T-helper 1 cell (primary cell): ENCODE data around the gene PCCA.
"Not testable (repeated sequence)": the region's sequence is repeated elsewhere in the genome, so short reads cannot be mapped to it uniquely, and the experiment has no call there.

Experiments
- DNase-seq, 5 donors: peaks; one replicate each; pipeline ENCODE4 v3.0.0-alpha.2; 2012 to 2020

PCCA gene

DNA sequence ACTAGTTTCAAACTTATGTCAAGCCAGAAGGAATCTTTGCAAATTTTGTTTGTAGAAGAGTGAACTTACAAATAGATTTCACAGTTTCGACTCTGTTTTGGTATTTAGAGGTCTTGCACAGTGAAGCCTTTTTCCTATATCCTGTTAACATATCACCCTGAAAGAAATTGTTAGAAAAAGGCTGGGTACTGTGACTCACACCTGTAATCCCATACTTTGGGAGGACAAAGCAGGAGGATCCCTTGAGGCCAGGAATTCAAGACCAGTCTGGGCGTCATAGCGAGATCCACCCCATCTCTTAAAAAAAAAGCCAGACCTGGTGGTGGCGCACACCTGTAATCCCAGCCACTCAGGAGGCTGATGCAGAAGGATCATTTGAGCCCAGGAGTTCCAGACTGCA, 275.7 kb downstream of the PCCA start:
- DNase-seq, result no peak

DNA sequence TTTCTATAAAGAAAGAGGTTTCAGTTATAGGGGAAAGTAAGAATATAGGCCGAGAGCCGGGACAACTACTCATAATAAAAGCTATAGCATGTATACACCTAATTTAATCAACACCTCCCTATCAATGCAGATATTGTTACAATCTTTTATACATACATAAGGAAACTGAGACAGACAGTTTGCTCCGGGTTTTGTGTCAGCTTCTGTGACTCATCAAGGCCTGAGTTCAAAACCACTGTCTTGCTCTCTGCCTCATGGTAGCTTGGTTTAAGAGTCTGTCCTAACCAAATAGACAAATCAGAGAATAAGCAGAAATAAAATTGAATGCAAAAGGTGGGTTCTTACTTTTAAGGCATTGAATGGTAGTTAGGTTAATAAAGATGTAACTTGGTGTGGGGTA, 276.8 kb downstream of the PCCA start:
- DNase-seq, result peak in 1 of 5 donors; percentile 29

DNA sequence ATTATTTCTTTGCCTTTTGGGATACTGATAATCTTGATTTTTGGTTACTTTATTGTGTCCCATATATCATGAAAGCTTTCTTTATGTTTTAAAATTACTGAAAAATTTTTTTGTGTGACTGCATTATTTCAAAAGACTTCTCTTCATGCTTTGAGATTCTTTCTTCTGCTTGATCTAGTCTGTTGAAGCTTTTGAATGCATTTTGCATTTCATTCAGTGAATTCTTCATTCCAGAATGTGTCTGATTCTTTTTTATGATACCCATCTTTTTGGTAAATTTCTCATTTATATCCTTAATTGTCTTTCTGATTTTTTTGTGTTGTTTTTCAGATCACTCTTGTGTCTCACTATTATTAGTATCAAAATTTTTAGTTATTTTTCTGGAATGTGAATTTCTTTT, 289.6 kb downstream of the PCCA start:
- no peak for DNase-seq

DNA sequence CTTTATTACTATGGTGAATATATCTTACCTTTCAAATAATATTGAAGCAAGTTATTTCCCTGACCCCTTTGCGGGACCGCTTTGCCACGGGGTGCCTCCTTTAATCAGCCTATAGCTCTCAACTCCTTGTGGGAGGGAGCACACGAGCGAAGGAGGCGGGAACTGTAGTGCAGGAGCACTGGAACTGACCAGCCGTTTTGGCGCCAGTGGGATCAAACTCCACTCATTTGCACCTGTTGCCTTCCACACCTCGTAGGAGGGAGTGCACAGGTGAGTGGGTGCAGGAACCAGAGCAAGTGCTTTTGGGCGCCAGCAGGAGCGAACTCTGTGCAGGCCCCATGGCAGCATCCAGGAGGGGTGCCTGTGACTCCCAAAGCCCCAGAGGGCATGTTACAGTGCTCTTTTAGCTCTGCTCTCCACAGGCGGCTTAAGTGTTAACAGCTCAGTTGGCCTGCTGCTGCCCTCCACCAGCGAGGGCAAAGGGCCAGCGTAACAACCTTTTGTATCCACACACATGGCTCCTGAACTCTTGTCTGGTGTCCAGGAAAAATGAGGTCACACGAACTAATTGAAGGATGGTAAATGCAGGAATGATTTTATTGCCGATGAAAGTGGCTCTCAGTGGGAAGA, 292.8 kb downstream of the PCCA start:
- DNase-seq, result no peak

- DNase-seq, result no peak
Measured at GRCh38 chr13:100382785-100383184, 293.9 kb downstream of the PCCA start.

DNA sequence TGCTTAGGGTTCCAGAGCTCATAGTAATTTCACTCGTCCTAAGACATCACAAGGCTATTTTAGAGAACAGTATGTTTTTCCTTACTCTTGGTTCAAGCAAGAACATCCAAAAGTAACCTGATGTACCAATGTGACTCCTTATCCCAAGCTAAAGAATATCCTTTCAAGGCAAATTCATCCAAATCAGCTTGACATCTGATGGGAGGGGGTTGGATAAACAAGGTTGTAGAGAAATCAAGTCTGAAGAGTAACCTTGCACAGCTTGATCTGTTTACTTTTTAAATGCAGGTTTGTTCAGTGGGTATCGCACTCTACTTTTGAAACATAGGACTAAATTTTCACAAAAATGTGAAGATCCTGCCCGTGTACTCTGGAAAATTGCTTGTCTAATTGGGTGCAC, 298.5 kb downstream of the PCCA start:
- no peak for DNase-seq

DNA sequence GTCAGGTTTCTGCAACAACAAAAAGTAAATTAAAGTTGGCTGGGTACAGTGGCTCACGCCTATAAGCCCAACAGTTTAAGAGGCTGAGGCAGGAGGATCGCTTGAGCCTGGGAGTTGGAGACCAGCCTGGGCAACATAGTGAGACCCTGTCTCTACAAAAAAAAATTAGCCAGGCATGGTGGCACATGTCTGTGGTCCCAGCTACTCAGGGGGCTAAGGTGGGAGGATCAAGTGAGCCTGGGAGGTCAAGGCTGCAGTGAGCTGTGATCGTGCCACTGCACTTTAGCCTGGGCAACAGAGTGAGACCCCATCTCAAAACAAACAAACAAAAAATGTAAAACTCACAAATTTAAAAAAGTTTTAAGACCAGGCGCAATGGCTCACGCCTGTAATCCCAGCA, 299.3 kb downstream of the PCCA start:
- not testable (repeated sequence) for DNase-seq

DNA sequence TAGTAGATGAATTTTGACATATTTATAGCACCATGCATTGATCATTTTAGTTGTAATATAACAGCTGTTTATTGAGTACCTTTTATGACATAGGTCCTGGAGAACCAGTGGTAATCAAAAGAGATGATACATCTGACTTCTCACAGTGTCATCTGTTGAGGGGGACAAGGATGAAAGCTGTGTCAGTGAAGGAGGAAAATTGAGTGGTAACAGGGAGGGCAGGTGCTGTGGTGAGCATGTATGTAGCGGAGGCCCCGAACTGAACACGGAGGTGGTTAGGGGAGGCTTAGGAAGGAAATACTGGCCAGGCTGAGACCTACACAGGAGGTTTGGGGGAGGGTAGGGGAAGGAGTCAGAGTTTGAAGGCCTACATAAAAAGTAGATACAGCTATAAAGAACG, 300.0 kb downstream of the PCCA start:
- no peak for DNase-seq

DNA sequence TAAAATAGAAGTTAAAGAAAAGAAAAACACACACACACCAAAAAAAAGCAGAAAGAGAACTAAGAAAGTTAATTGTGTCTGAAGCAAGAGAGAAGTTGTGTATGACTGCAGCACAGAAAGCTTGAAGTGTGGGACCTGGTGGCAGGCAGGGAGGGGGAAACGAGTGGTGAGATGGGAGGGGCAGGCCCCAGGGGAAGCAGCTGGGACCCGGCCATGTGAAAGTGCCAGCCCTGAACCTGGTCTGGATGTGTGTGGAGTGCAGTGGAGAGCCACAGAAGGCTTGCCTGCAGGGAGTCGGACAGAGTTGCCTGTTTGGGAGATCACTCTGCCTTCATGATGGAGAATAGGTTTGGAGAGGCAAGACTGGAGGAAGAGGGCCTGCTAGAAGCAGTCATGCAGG, 300.7 kb downstream of the PCCA start:
- no peak for DNase-seq

DNA sequence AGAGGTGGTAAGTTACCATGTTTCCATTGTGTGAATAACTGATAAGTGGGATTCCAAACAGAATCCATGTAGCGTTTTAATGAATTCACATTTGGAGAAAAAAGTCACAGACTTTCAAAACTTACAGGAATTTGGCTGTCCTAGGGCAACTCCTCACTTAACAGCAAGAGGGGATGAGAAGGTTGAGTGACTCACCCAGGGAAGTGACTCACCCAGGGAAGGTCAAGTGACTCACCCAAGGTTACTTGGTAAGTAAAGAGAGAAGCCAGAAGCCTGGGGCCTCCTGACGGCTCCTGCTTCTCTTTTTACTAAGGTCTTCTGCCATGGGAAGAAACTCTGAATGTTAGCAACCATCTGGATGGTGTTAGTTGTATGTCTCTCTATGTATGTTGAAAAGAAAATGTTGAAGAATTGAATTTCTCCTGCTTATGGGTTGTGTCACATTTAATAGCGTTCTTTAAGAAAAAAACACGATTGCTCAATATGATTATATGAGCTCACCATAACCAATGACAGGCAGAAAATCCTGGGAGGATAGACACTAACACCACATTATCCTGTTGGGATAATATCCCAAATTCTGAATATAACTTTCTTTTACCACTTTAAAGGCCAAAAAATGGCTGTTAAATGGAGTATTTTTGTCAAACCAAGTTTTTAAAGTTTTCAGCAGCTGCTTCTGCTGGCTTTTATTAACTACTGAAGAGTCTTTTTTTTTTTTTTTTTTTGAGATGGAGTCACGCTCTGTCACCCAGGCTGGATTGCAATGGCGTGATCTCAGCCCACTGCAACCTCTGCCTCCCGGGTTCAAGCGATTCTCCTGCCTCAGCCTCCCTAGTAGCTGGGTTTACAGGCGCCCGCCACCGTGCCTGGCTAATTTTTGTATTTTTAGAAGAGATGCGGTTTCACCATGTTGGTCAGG, 304.1 kb downstream of the PCCA start:
- DNase-seq, result peak in 1 of 5 donors; percentile 85

DNA sequence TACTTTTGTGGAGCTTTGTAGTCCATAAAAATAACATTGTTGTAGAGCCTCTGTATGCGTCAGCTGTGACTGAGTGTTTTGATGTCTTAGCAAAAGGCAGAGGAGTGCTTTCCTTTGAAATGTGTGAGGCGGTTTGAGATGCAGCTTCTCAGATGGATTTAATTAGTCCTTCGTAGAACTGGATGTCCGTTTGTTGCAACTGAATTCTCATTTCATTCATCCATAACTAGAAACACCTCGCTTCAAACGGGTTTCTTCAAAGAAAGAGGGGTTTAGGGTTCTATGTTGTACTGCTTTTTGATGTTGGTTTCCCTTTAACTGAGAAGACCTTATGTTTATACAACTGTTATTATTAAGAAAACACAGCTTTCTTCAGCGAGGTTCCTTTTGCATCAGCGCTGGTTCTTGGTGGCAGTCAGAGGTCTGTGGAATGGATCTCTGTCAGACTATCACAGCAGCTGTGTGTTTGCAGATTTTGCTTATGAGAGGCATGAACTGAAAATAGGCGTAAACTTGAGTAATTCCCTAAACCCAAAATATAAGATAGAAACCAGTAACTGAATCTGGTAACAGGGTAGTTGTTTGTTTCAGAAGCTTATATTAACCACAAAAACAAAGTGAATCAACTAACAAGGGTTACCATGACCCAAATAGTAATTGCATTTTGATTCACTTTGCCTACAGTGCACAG, 305.3 kb downstream of the PCCA start:
- DNase-seq, result peak in 1 of 5 donors; percentile 90

- no peak for DNase-seq
Measured at GRCh38 chr13:100395698-100396373, 306.9 kb downstream of the PCCA start.

DNA sequence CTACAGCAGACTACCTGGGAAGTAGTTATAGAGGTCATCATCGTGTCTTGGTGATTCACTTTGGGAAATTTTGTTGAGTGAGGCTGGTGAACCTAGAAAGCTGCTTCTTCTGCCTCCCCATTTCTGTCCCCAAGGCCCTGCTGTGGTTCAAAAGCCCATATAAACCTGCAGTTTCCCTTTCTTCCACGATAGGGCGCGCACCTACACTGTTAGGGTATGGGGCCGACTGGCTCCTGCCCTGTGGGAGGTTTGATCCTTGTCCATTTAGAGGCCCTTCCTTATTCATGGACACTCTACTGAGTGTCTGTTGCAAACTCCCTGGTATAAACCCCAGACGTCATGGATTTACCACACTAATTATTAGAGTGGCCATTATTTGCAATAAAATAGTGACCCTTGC, 307.9 kb downstream of the PCCA start:
- no peak for DNase-seq

GRCh38 chr13:100397627-100398026, 308.7 kb downstream of the PCCA start:
- no peak for DNase-seq

DNA sequence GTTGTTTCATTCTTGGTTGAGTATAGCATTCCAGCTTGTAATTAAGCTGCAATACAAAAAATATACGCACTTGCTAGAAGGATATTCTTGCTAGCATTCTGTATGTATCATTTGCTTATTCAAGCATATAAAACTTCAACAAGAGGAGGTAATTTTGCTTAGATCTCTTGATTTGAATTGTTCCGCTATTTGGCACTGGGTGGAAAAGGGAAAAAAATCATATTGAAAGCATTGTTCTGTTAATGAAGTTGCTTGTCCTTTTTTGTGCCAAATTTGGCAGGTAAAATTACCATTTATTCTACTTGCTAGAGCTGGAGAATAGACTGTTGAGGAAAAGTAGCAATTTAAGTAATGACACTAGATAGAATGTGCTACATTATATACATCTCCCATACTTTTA, 309.5 kb downstream of the PCCA start:
- no peak for DNase-seq

DNA sequence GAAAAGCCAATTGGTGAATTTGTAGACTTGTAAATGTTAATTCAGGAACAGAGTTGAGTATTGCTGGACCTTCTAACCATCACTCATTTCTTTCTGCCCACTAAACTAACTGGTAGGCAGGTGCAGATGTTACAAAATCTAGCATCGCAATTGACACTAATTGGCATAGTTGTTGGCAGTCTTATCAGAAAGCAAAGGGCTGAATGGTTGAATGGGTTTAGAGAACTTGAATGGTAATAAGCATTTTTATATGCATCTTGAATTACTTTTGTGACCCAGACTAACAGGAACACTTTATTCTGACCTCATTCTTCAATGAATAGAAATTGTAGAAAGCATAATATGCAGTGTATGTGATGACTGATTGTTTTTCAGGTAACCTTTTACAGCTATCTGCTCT, 310.6 kb downstream of the PCCA start:
- no peak for DNase-seq

DNA sequence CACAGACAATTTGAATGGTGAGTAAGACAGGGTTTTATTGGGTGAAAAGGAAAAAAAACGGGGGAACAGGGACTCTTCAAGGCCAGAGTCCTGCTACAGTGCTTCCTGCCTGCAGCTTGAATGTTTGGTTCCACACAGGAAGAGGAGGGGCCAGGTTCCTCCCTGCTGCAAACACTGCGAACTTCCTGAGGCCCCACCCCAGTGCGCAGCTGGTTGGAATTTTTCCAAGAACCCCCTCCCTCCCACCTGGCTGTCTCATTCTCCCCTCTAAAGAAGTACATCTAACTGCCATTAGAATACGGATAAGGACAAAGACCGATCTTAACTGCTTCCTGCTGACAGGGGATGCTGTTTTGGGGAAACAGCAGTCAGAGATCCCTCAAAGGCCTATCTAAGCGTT, 314.8 kb downstream of the PCCA start:
- DNase-seq, result no peak

DNA sequence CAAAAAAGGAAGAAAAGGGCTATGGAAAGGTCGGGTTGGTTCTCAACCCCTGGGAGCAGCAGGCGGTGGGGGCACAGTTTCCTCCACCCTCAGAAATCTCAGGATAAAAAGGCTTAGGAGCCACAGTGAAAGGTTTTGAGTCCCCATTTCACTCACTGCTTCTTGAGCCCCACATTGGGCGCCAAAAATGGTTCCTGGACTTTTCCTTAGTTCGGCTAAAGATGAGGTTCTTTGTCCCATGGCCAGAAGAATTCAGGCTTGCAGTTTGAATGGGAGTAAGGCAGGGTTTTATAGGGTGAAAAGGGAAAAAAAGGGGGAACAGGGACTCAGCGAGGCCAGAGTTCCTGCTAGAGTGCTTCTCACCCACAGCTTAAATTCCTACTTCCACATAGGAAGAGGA, 320.2 kb downstream of the PCCA start:
- DNase-seq, result no peak

GRCh38 chr13:100423375-100423774, 334.5 kb downstream of the PCCA start:
- DNase-seq, result peak in 1 of 5 donors; percentile 50

- DNase-seq, result no peak
Measured at GRCh38 chr13:100428986-100429385, 340.1 kb downstream of the PCCA start.

- peak in 1 of 5 donors; percentile 48 for DNase-seq
Measured at GRCh38 chr13:100432611-100433010, 343.7 kb downstream of the PCCA start.

DNA sequence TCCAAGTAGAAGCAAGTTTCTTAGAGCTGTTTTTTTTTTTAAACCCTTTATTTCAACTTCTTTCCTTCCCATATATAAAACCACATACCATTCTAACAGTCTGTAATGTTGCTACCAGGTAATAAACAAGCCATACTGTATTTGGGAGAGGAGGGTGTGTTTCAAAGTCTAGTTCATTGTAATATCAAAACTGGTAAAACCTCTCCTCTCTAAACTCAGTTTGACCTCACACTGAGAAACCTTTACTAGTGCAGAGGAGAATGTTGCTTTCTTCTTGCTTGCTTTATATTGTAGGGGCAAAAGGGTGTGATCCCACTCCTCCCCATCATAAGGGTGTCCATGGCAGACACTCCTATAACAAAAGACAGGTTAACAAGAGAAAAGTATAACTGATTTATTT, 344.6 kb downstream of the PCCA start:
- no peak for DNase-seq
